ENCODE measurements around the gene NKD2.
A peak's percentile ranks its signal among the peaks of the same experiment; 100 is the strongest.

Gene NKD2

DNA sequence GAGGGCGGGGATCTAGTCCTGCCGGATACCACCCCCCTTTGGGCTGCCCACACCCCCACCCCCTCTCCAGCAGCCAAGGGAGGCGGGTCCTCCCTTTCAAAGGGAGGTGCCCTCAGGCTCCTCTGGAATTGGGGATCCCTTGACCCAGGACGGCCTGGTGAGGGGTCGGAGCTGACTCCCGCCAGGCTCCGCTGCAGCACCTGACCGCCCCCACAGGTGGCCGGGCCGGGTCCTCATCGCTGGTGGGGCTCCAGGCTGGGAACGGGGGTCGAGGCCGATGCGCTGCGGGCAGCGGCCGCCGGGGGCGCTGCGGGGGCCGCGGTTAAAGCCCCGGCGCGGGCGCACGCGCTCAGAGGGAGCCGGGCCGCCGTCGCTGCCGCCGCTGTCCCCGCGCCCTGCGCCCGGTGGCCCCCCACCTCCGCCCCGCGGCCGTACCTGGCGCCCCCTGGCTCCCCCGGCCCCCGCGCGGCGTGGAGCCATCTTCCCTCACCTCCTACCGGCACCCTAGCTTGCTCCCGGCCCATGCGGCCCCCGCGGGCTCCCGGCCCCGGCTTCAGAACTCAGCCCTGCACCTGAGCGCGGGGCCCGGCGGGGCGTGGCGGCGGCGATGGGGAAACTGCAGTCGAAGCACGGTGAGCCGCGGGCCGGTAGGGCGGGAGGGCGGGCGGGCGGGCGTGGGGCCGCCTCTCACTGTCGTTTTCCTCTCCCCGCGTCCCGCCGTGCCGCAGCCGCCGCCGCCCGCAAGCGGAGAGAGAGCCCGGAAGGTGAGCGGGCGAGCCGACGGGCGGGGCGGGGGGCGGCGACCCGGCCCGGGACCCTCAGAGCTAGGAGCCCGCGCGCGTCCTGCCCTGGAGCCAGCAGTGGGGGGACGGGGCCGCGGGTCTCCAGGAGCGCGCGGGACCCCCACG, at the start of gene NKD2:
Gene NKD2, plus strand, starts transcription at position 352 of the 908 bp plus-strand sequence. Its CDS starts 256 bp downstream, at position 608.
- DNase-seq (ENCODE audit: low spot score): peak; percentile 90

GRCh38 chr5:959581-960531, 48.7 kb upstream of the NKD2 start:
- no peak for DNase-seq (ENCODE audit: low spot score)
- TF ChIP-seq, protein P1, sequence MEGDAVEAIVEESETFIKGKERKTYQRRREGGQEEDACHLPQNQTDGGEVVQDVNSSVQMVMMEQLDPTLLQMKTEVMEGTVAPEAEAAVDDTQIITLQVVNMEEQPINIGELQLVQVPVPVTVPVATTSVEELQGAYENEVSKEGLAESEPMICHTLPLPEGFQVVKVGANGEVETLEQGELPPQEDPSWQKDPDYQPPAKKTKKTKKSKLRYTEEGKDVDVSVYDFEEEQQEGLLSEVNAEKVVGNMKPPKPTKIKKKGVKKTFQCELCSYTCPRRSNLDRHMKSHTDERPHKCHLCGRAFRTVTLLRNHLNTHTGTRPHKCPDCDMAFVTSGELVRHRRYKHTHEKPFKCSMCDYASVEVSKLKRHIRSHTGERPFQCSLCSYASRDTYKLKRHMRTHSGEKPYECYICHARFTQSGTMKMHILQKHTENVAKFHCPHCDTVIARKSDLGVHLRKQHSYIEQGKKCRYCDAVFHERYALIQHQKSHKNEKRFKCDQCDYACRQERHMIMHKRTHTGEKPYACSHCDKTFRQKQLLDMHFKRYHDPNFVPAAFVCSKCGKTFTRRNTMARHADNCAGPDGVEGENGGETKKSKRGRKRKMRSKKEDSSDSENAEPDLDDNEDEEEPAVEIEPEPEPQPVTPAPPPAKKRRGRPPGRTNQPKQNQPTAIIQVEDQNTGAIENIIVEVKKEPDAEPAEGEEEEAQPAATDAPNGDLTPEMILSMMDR (IDR thresholded peaks at IDR 0.05; ENCODE audit: extremely low read depth, missing control alignments): no peak

More for the DNA sequence above, at the start of gene NKD2:
- TF ChIP-seq, protein P1 (IDR thresholded peaks at IDR 0.05; ENCODE audit: extremely low read depth, missing control alignments): peak; percentile 48

DNA sequence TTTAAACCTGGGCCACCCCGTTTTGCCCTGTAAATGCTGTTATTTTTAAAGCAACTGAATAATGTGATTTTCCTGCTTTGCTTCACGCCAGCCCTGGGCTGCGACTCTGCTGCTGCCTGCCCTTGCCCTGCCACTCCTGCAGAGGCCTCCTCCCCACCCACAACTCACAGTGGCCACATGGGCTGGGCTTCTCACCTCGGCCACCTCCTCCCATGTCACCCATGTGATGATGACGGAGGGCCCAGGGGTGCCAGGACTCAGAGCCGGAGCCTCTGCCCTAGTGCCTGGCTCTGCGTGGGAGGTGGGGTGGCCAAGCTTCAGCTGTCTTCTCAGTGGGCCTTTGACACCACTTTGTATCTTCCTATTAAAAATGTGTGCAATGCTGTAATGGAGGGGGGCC, 48.1 kb upstream of the NKD2 start:
- no peak for DNase-seq (ENCODE audit: low spot score)
- TF ChIP-seq, protein P1 (IDR thresholded peaks at IDR 0.05; ENCODE audit: extremely low read depth, missing control alignments): no peak

DNA sequence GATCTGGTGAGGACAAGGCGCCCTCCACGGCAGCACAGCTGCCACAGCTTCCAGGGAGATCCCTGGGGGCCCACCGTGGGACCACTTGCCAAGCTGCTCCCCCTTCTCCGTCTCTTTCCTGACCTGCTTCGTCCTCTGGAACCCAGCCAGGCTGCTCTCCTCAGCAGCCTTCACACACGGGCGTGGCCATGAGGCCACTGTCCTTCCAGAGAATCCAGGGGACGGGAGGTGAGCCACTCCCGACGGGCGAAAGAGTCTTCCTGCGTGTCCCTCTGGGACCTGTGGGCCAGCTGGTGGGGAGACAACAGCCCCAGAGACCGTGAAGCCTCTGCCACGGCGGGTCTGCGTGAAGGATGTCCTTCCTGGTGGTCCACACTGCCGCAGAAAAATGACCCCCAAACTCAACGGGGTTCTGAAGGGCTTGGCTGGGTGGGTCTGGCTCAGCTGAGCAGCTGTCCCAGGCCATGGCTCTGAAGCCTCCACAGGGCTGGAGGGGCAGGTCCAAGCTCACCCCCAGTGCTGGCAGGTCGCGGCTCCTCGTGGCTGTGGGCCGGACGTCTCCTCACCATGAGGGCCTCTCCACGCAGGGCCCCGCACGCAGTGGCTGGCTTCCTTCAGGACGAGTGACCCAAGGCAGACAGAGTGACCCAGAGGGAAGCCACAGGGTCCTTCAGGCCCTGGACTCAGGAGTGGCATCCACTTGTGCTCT, 47.4 kb upstream of the NKD2 start:
- DNase-seq (ENCODE audit: low spot score): no peak
- TF ChIP-seq, protein P1 (IDR thresholded peaks at IDR 0.05; ENCODE audit: extremely low read depth, missing control alignments): no peak

DNA sequence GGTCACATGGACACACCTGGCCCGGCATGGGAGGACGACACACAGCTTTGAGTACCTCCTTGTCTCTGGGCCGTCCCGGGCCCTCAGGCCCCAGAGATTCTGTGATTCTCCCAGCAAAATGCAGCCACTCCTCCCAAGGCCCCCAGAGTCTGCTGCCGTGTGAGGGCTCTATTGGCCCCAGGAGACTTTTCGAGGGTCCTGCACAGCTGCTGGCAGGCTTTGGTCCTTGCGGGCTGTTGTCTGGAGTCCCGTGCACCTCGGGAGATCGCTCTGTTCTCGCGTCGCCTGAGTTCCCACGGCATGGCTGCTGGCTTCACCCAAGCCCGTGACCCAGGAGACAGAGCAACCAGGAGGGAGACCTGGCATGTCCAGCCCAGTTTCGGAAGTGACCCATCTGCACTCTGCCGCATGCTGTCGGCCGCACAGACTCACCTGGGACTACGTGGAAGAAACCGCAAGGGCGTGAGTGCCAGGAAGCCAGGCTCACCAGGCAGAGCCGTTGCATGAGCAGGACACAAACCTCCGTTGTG, 46.8 kb upstream of the NKD2 start:
- TF ChIP-seq, protein P1 (IDR thresholded peaks at IDR 0.05; ENCODE audit: extremely low read depth, missing control alignments): no peak
- no peak for DNase-seq (ENCODE audit: low spot score)

DNA sequence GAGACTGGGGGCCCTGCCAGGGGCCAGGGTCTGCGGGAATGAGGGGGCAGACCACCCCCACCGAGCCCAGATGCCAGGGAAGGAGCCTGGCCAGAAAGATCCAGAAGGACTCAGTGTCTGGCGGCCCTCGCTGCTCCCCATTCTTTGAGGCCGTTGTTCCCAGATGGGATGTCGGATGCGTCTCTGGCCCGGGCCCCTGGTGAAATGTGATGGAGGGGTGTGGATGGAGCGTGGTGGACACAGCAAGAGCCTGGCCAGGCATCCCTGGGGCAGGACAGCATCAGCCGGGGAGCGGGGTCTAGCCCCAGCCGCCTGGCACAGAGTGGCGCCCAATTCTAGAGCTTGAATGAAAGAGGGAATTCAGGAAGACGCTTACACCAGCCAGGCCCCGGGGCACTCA, 46.2 kb upstream of the NKD2 start:
- no peak for DNase-seq (ENCODE audit: low spot score)
- TF ChIP-seq, protein P1 (IDR thresholded peaks at IDR 0.05; ENCODE audit: extremely low read depth, missing control alignments): no peak
